ENCODE measurements around the gene CCT8. TPM values are rescaled to one million over a fixed set of nuclear protein-coding genes. Genes with fewer than 3 reads are reported as not detected.
A peak's percentile ranks its signal among the peaks of the same experiment; 100 is the strongest.

The CCT8 gene
- total RNA-seq, 1 experiment from 2014 or later = 335 TPM

DNA sequence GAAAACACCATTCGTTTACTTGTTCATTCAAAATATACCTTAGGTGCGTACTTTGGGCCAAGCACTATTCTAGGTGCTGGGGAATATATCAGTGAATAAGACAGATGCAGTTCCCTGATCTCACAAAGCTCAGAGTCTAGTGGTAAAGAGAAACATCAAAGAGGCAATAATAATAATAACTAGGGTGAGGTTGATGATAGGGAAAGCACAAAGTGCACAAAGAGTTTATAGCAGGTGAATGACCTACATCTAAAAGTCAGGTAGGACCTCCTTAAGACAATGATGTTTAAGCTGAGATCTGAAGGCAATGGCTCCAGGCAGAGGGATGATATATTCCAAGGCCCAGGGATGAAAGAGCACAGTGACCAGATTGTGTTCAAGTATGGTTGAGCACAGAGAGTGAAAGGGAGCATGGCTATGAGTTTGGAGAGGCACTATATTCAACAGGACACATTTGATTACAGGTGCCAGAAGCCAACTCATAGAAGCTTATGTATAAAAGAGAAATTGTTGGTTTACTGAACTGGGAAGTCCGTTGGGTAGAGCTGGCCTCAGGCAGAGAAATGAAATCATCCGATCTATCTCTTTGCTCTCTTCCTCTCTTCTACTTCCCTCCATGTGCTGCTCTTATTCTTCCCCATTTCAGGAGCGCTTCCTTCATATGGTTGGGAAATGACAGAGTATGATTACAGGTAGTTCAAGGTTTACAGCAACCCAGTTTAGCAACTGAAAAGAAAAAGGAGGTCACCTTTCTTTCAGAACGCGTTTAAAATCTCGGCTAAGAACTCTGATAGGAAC lies 23.0 kb upstream of the CCT8 start (continued):
- TF ChIP-seq, protein P1, sequence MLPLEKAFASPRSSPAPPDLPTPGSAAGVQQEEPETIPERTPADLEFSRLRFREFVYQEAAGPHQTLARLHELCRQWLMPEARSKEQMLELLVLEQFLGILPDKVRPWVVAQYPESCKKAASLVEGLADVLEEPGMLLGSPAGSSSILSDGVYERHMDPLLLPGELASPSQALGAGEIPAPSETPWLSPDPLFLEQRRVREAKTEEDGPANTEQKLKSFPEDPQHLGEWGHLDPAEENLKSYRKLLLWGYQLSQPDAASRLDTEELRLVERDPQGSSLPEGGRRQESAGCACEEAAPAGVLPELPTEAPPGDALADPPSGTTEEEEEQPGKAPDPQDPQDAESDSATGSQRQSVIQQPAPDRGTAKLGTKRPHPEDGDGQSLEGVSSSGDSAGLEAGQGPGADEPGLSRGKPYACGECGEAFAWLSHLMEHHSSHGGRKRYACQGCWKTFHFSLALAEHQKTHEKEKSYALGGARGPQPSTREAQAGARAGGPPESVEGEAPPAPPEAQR (CRISPR knock-in tag; IDR thresholded peaks at IDR 0.05) = no peak
- no peak for TF ChIP-seq JUN (CRISPR knock-in tag; IDR thresholded peaks at IDR 0.05)
- TF ChIP-seq, protein P2, sequence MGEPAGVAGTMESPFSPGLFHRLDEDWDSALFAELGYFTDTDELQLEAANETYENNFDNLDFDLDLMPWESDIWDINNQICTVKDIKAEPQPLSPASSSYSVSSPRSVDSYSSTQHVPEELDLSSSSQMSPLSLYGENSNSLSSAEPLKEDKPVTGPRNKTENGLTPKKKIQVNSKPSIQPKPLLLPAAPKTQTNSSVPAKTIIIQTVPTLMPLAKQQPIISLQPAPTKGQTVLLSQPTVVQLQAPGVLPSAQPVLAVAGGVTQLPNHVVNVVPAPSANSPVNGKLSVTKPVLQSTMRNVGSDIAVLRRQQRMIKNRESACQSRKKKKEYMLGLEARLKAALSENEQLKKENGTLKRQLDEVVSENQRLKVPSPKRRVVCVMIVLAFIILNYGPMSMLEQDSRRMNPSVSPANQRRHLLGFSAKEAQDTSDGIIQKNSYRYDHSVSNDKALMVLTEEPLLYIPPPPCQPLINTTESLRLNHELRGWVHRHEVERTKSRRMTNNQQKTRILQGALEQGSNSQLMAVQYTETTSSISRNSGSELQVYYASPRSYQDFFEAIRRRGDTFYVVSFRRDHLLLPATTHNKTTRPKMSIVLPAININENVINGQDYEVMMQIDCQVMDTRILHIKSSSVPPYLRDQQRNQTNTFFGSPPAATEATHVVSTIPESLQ (CRISPR knock-in tag; IDR thresholded peaks at IDR 0.05) = no peak
- TF ChIP-seq, protein P3, sequence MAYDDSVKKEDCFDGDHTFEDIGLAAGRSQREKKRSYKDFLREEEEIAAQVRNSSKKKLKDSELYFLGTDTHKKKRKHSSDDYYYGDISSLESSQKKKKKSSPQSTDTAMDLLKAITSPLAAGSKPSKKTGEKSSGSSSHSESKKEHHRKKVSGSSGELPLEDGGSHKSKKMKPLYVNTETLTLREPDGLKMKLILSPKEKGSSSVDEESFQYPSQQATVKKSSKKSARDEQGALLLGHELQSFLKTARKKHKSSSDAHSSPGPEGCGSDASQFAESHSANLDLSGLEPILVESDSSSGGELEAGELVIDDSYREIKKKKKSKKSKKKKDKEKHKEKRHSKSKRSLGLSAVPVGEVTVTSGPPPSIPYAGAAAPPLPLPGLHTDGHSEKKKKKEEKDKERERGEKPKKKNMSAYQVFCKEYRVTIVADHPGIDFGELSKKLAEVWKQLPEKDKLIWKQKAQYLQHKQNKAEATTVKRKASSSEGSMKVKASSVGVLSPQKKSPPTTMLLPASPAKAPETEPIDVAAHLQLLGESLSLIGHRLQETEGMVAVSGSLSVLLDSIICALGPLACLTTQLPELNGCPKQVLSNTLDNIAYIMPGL (CRISPR knock-in tag; IDR thresholded peaks at IDR 0.05) = no peak
- no peak for TF ChIP-seq ZNF232 (CRISPR knock-in tag; IDR thresholded peaks at IDR 0.05)
- TF ChIP-seq RORB (CRISPR knock-in tag; IDR thresholded peaks at IDR 0.05) = no peak
- no peak for TF ChIP-seq NFE2L1 (CRISPR knock-in tag; IDR thresholded peaks at IDR 0.05)
- no peak for TF ChIP-seq NR2C2 (CRISPR knock-in tag; IDR thresholded peaks at IDR 0.05)
- TF ChIP-seq, protein P4, sequence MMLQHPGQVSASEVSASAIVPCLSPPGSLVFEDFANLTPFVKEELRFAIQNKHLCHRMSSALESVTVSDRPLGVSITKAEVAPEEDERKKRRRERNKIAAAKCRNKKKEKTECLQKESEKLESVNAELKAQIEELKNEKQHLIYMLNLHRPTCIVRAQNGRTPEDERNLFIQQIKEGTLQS (CRISPR knock-in tag; conservative IDR thresholded peaks at IDR 0.05) = no peak

DNA sequence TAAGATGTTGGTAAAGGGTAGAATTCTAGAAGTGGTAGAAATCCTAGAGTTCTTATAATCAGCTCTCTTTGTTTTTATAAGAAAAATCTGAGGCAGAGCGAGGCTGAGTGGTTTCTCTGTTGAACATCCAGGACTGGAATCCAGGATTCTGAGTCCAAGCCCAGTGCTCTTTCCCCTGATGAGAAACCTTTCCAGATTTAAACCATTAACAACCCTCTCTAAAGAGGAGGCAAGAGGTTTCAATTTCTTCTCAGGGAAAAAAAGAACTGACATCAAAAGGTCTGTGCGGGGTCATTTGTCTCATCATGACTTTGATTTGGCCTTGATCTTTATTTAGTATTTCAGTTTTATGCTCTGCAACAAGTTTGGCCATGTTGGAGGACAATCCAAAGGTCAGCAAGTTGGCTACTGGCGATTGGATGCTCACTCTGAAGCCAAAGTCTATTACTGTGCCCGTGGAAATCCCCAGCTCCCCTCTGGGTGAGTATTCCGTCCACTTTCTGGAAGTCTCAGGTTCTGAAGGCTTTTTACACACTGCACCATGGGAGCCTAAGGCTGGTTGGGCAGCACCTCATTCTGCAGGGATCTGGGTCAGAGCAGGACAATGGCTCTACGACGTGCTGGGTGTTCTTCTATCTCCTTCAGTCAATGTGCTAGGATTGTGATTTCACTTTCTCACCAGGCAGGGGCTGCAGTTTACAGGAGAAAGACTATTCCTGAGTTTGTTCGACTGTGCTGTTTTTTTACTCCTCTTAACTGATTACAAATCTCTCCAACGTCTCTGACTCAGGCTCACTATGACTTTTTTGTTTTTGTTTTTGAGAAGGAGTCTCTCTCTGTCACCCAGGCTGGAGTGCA lies 18.9 kb upstream of the CCT8 start:
- DNase-seq (ENCODE audit: low spot score) (no peak), ATAC-seq (peak; percentile 34; the same call in 1 of the 2 replicates)
- Mint-ChIP-seq H3K36me3 (no peaks in the 10 kb centered on the region), H3K4me3 (no peak overlapping the region), H3K27me3 (ENCODE audit: low read depth) (no peaks in the 10 kb centered on the region; the same call in 1 of the 2 replicates), H3K9me3 (no peaks in the 10 kb centered on the region), H3K4me1 (peaks cover 9% of the 10 kb centered on the region), H3K27ac (no peak overlapping the region)
- ChIA-PET POLR2A (no interaction called here), CTCF (interaction anchor here (1.4 to 2.1 kb wide), 2 partner anchors 19 to 280 kb away, joined by 3 to 8 read pairs; no protein-coding TSS in a partner anchor)
- TF ChIP-seq ESRRA (CRISPR knock-in tag; IDR thresholded peaks at IDR 0.05; ENCODE audit: borderline replicate concordance) (no peak), FOXK1 (CRISPR knock-in tag; IDR thresholded peaks at IDR 0.05) (no peak), ATF1 (CRISPR knock-in tag; IDR thresholded peaks at IDR 0.05) (no peak), RELA (CRISPR knock-in tag; IDR thresholded peaks at IDR 0.05; ENCODE audit: borderline replicate concordance) (no peak), NFATC4 (CRISPR knock-in tag; IDR thresholded peaks at IDR 0.05) (no peak)
- TF ChIP-seq, protein P5, sequence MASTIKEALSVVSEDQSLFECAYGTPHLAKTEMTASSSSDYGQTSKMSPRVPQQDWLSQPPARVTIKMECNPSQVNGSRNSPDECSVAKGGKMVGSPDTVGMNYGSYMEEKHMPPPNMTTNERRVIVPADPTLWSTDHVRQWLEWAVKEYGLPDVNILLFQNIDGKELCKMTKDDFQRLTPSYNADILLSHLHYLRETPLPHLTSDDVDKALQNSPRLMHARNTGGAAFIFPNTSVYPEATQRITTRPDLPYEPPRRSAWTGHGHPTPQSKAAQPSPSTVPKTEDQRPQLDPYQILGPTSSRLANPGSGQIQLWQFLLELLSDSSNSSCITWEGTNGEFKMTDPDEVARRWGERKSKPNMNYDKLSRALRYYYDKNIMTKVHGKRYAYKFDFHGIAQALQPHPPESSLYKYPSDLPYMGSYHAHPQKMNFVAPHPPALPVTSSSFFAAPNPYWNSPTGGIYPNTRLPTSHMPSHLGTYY (CRISPR knock-in tag; IDR thresholded peaks at IDR 0.05) = no peak
- TF ChIP-seq, protein P4 (CRISPR knock-in tag; conservative IDR thresholded peaks at IDR 0.05) = no peak
- TF ChIP-seq, protein P6, sequence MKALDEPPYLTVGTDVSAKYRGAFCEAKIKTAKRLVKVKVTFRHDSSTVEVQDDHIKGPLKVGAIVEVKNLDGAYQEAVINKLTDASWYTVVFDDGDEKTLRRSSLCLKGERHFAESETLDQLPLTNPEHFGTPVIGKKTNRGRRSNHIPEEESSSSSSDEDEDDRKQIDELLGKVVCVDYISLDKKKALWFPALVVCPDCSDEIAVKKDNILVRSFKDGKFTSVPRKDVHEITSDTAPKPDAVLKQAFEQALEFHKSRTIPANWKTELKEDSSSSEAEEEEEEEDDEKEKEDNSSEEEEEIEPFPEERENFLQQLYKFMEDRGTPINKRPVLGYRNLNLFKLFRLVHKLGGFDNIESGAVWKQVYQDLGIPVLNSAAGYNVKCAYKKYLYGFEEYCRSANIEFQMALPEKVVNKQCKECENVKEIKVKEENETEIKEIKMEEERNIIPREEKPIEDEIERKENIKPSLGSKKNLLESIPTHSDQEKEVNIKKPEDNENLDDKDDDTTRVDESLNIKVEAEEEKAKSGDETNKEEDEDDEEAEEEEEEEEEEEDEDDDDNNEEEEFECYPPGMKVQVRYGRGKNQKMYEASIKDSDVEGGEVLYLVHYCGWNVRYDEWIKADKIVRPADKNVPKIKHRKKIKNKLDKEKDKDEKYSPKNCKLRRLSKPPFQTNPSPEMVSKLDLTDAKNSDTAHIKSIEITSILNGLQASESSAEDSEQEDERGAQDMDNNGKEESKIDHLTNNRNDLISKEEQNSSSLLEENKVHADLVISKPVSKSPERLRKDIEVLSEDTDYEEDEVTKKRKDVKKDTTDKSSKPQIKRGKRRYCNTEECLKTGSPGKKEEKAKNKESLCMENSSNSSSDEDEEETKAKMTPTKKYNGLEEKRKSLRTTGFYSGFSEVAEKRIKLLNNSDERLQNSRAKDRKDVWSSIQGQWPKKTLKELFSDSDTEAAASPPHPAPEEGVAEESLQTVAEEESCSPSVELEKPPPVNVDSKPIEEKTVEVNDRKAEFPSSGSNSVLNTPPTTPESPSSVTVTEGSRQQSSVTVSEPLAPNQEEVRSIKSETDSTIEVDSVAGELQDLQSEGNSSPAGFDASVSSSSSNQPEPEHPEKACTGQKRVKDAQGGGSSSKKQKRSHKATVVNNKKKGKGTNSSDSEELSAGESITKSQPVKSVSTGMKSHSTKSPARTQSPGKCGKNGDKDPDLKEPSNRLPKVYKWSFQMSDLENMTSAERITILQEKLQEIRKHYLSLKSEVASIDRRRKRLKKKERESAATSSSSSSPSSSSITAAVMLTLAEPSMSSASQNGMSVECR (CRISPR knock-in tag; IDR thresholded peaks at IDR 0.05; ENCODE audit: borderline replicate concordance) = no peak
- TF ChIP-seq, protein P7, sequence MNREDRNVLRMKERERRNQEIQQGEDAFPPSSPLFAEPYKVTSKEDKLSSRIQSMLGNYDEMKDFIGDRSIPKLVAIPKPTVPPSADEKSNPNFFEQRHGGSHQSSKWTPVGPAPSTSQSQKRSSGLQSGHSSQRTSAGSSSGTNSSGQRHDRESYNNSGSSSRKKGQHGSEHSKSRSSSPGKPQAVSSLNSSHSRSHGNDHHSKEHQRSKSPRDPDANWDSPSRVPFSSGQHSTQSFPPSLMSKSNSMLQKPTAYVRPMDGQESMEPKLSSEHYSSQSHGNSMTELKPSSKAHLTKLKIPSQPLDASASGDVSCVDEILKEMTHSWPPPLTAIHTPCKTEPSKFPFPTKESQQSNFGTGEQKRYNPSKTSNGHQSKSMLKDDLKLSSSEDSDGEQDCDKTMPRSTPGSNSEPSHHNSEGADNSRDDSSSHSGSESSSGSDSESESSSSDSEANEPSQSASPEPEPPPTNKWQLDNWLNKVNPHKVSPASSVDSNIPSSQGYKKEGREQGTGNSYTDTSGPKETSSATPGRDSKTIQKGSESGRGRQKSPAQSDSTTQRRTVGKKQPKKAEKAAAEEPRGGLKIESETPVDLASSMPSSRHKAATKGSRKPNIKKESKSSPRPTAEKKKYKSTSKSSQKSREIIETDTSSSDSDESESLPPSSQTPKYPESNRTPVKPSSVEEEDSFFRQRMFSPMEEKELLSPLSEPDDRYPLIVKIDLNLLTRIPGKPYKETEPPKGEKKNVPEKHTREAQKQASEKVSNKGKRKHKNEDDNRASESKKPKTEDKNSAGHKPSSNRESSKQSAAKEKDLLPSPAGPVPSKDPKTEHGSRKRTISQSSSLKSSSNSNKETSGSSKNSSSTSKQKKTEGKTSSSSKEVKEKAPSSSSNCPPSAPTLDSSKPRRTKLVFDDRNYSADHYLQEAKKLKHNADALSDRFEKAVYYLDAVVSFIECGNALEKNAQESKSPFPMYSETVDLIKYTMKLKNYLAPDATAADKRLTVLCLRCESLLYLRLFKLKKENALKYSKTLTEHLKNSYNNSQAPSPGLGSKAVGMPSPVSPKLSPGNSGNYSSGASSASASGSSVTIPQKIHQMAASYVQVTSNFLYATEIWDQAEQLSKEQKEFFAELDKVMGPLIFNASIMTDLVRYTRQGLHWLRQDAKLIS (CRISPR knock-in tag; IDR thresholded peaks at IDR 0.05; ENCODE audit: borderline replicate concordance) = no peak

Data from WTC11 (cell line).